ACC112 (cell line): ENCODE data around the gene SMPDL3B.
"Not testable (repeated sequence)": the region's sequence is repeated elsewhere in the genome, so short reads cannot be mapped to it uniquely, and the experiment has no call there.

Source experiments
- H2AFZ ChIP-seq: fragments of 200-600 bp; sonication (generic); one replicate; pipeline ENCODE4 v1.6.0; 2017; ENCODE audit warnings: antibody characterized with exemption, low read length; ENCODE audit not compliant: unreplicated experiment
- H3K27ac ChIP-seq: fragments of 200-600 bp; sonication (generic); 2 replicates; pipeline ENCODE4 v1.5.1; 2014; ENCODE audit warnings: low read depth, mild to moderate bottlenecking, antibody characterized with exemption, low read length, moderate library complexity
- H3K27me3 ChIP-seq: fragments of 200-600 bp; sonication (generic); 2 replicates; pipeline ENCODE4 v1.6.1; 2014; ENCODE audit warnings: mild to moderate bottlenecking, antibody characterized with exemption, low read length, moderate library complexity, mixed read lengths; ENCODE audit not compliant: insufficient read depth
- H3K36me3 ChIP-seq: fragments of 200-600 bp; sonication (generic); 2 replicates; pipeline ENCODE4 v1.6.1; 2016; ENCODE audit warnings: mild to moderate bottlenecking, antibody characterized with exemption, low read length, moderate library complexity, mixed read lengths; ENCODE audit not compliant: insufficient read depth
- H3K4me1 ChIP-seq: fragments of 200-600 bp; sonication (generic); one replicate; pipeline ENCODE4 v1.6.1; 2016; ENCODE audit warnings: low read length, mixed read lengths; ENCODE audit not compliant: insufficient read depth, unreplicated experiment, control insufficient read depth
- H3K4me3 ChIP-seq: fragments of 200-600 bp; sonication (generic); 2 replicates; pipeline ENCODE4 v1.5.1; 2014; ENCODE audit warnings: mild to moderate bottlenecking, low read depth, low read length
- H3K79me2 ChIP-seq: fragments of 200-600 bp; sonication (generic); one replicate; pipeline ENCODE4 v1.6.0; 2016; ENCODE audit warnings: low read length; ENCODE audit not compliant: control insufficient read depth, unreplicated experiment, insufficient read depth

Gene SMPDL3B

GRCh38 chr1:27993241-27993640, 58.4 kb downstream of the SMPDL3B start:
- peaks cover 28% of the 10 kb centered on the region for H3K36me3 ChIP-seq

GRCh38 chr1:27994060-27994459, 59.3 kb downstream of the SMPDL3B start:
- Histone ChIP-seq H3K27me3 (no peaks in the 10 kb centered on the region), H3K27ac (no peak overlapping the region), H3K4me3 (no peak overlapping the region), H2AFZ (no peak overlapping the region), H3K4me1 (no peaks in the 10 kb centered on the region), H3K79me2 (no peaks in the 10 kb centered on the region), H3K36me3 (peaks cover 24% of the 10 kb centered on the region)

More at GRCh38 chr1:27993241-27993640, 58.4 kb downstream of the SMPDL3B start:
- H3K4me3 ChIP-seq: no peak overlapping the region
- H3K4me1 ChIP-seq: no peaks in the 10 kb centered on the region
- H2AFZ ChIP-seq: no peak overlapping the region
- no peak overlapping the region for H3K27ac ChIP-seq
- no peaks in the 10 kb centered on the region for H3K27me3 ChIP-seq
- no peaks in the 10 kb centered on the region for H3K79me2 ChIP-seq

GRCh38 chr1:27994526-27994925, 59.7 kb downstream of the SMPDL3B start:
- H3K36me3 ChIP-seq: peaks cover 21% of the 10 kb centered on the region

GRCh38 chr1:27999055-27999454, 64.3 kb downstream of the SMPDL3B start:
- no peaks in the 10 kb centered on the region for H3K79me2 ChIP-seq
- H3K36me3 ChIP-seq: peaks cover 15% of the 10 kb centered on the region
- H2AFZ ChIP-seq: no peak overlapping the region
- H3K27ac ChIP-seq: no peak overlapping the region
- no peaks in the 10 kb centered on the region for H3K27me3 ChIP-seq
- no peaks in the 10 kb centered on the region for H3K4me1 ChIP-seq
- no peak overlapping the region for H3K4me3 ChIP-seq

More at GRCh38 chr1:27994526-27994925, 59.7 kb downstream of the SMPDL3B start:
- not testable (repeated sequence) for H3K27ac ChIP-seq, H3K27me3 ChIP-seq, H3K79me2 ChIP-seq, H2AFZ ChIP-seq, H3K4me1 ChIP-seq, H3K4me3 ChIP-seq

- Histone ChIP-seq H3K27ac (no peak overlapping the region), H3K79me2 (no peaks in the 10 kb centered on the region), H2AFZ (no peak overlapping the region), H3K4me3 (no peak overlapping the region), H3K36me3 (peaks cover 8% of the 10 kb centered on the region; the same call in 1 of the 2 replicates), H3K27me3 (no peaks in the 10 kb centered on the region), H3K4me1 (no peaks in the 10 kb centered on the region)
Observed at GRCh38 chr1:28002600-28002999, 67.8 kb downstream of the SMPDL3B start.

- H3K36me3 ChIP-seq, H3K27ac ChIP-seq, H2AFZ ChIP-seq, H3K27me3 ChIP-seq, H3K79me2 ChIP-seq, H3K4me3 ChIP-seq, H3K4me1 ChIP-seq: not testable (repeated sequence)
Observed at GRCh38 chr1:28003117-28003516, 68.3 kb downstream of the SMPDL3B start.
